DOHH2 (cell line): ENCODE data around the gene RPA1.
"Not testable (repeated sequence)": the region's sequence is repeated elsewhere in the genome, so short reads cannot be mapped to it uniquely, and the experiment has no call there.

Experiments used
- H3F3A ChIP-seq: fragments of 200-600 bp; sonication (generic), shearing (Covaris generic); 2 replicates; pipeline ENCODE4 v1.6.0; 2016; ENCODE audit warnings: antibody characterized with exemption, mild to moderate bottlenecking; ENCODE audit not compliant: control insufficient read depth, insufficient read depth
- H3K27ac ChIP-seq: fragments of 200-600 bp; sonication (generic); 2 replicates; pipeline ENCODE4 v1.5.1; 2014; ENCODE audit warnings: low read depth, mild to moderate bottlenecking, low read length, moderate library complexity
- H3K27me3 ChIP-seq: fragments of 200-600 bp; sonication (generic); 2 replicates; pipeline ENCODE4 v1.6.1; 2014; ENCODE audit warnings: mild to moderate bottlenecking, low read length, mixed read lengths; ENCODE audit not compliant: control insufficient read depth
- H3K36me3 ChIP-seq: fragments of 200-600 bp; sonication (generic); 2 replicates; pipeline ENCODE4 v1.6.1; 2014; ENCODE audit warnings: mild to moderate bottlenecking, low read length, moderate library complexity, mixed read lengths; ENCODE audit not compliant: control insufficient read depth
- H3K4me1 ChIP-seq: fragments of 200-600 bp; sonication (generic); 2 replicates; pipeline ENCODE4 v1.6.1; 2014; ENCODE audit warnings: mild to moderate bottlenecking, low read length, mixed read lengths; ENCODE audit not compliant: control insufficient read depth
- H3K4me2 ChIP-seq: fragments of 200-600 bp; sonication (generic); 2 replicates; pipeline ENCODE4 v1.6.0; 2014; ENCODE audit warnings: mild to moderate bottlenecking, low read length, moderate library complexity
- H3K4me3 ChIP-seq: fragments of 200-600 bp; sonication (generic); 2 replicates; pipeline ENCODE4 v1.5.1; 2014; ENCODE audit warnings: mild to moderate bottlenecking, low read length, mixed read lengths
- H3K79me2 ChIP-seq: fragments of 200-600 bp; sonication (generic); 2 replicates; pipeline ENCODE4 v1.6.1; 2014; ENCODE audit warnings: mild to moderate bottlenecking, low read length, mixed read lengths; ENCODE audit not compliant: control insufficient read depth
- H3K9me2 ChIP-seq: fragments of 200-600 bp; sonication (generic); replicated peaks from 2 replicates; pipeline ENCODE4 v1.6.1; 2014; ENCODE audit warnings: mild to moderate bottlenecking, low read length, mixed read lengths; ENCODE audit not compliant: control insufficient read depth
- H3K9me3 ChIP-seq: fragments of 200-600 bp; sonication (generic); 2 replicates; pipeline ENCODE4 v1.6.1; 2014; ENCODE audit warnings: antibody characterized with exemption, low read length, mixed read lengths; ENCODE audit not compliant: control insufficient read depth, insufficient read depth
- H4K20me1 ChIP-seq: fragments of 200-600 bp; sonication (generic); 2 replicates; pipeline ENCODE4 v1.6.0; 2014; ENCODE audit warnings: low read depth, mild to moderate bottlenecking, antibody characterized with exemption, low read length, moderate library complexity; ENCODE audit not compliant: control insufficient read depth, insufficient read depth
- EZH2phosphoT487 ChIP-seq: fragments of 200-600 bp; sonication (generic); IDR thresholded peaks from 2 replicates; pipeline ENCODE4 v1.6.1; 2017; ENCODE audit warnings: borderline replicate concordance, mild to moderate bottlenecking, antibody characterized with exemption, low read length, moderate library complexity, mixed read lengths
- TF ChIP-seq, protein P1 (sequence below): fragments of 200-600 bp; sonication (generic); IDR thresholded peaks from one replicate; pipeline ENCODE4 v1.5.1; 2014; ENCODE audit warnings: antibody characterized with exemption, mild to moderate bottlenecking, low read depth, low read length; ENCODE audit not compliant: poor library complexity, severe bottlenecking

The RPA1 gene

DNA sequence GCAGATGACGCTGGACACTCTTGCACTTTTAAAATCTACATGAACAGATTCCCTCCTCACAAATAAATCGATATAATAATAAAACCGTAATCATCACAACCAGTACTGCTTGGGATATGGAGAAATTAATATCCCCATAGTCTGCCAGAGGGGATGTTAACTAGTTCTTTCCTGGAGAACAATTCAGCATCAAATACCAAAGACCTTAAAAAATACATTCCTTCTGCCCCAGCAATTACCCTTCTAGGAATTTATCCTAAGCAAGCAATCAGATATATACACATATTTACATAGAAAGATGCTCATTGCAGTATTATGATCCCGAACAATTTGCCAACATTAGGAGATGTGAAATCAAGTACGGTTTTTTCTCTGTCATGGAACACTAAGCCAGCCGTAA lies 21.9 kb upstream of the RPA1 start:
- Histone ChIP-seq H3K4me2 (no peak overlapping the region), H3K36me3 (peaks cover 64% of the 10 kb centered on the region), H3K9me2 (no peaks in the 10 kb centered on the region), H3K9me3 (no peaks in the 10 kb centered on the region), H3K4me1 (no peaks in the 10 kb centered on the region), H3K27me3 (no peaks in the 10 kb centered on the region), H3K4me3 (no peak overlapping the region), H3F3A (no peaks in the 10 kb centered on the region), H3K79me2 (peaks cover 20% of the 10 kb centered on the region), H3K27ac (no peak overlapping the region), H4K20me1 (no peaks in the 10 kb centered on the region)
- TF ChIP-seq EZH2phosphoT487: no peak
- TF ChIP-seq, protein P1, sequence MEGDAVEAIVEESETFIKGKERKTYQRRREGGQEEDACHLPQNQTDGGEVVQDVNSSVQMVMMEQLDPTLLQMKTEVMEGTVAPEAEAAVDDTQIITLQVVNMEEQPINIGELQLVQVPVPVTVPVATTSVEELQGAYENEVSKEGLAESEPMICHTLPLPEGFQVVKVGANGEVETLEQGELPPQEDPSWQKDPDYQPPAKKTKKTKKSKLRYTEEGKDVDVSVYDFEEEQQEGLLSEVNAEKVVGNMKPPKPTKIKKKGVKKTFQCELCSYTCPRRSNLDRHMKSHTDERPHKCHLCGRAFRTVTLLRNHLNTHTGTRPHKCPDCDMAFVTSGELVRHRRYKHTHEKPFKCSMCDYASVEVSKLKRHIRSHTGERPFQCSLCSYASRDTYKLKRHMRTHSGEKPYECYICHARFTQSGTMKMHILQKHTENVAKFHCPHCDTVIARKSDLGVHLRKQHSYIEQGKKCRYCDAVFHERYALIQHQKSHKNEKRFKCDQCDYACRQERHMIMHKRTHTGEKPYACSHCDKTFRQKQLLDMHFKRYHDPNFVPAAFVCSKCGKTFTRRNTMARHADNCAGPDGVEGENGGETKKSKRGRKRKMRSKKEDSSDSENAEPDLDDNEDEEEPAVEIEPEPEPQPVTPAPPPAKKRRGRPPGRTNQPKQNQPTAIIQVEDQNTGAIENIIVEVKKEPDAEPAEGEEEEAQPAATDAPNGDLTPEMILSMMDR: no peak

DNA sequence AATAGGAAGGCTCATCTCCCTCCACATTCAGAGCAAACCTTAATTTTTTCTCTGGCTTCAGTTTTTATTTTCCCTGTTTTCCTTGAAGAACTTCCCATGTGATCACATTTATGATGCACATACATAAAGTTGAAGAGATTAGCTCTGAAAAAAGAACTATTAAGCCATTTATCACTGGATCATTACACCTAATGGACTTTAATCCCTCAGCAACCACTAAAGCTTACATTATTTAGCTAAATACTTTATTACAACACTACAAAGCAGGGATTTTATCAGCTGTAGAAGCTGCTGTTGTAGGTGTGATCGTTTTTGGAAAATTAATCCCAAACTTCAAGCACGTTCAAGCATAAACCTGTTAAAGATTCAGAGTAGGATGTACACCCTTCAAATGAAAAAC lies 21.2 kb upstream of the RPA1 start:
- H3K27ac ChIP-seq: no peak overlapping the region
- peaks cover 20% of the 10 kb centered on the region for H3K79me2 ChIP-seq
- TF ChIP-seq, protein P1: no peak
- no peak for TF ChIP-seq EZH2phosphoT487
- no peaks in the 10 kb centered on the region for H3K9me3 ChIP-seq
- no peaks in the 10 kb centered on the region for H3K9me2 ChIP-seq
- H3K4me1 ChIP-seq: no peaks in the 10 kb centered on the region
- no peak overlapping the region for H3K4me3 ChIP-seq
- H3F3A ChIP-seq: no peaks in the 10 kb centered on the region
- no peaks in the 10 kb centered on the region for H4K20me1 ChIP-seq
- no peak overlapping the region for H3K4me2 ChIP-seq
- H3K36me3 ChIP-seq: peaks cover 63% of the 10 kb centered on the region
- no peaks in the 10 kb centered on the region for H3K27me3 ChIP-seq

DNA sequence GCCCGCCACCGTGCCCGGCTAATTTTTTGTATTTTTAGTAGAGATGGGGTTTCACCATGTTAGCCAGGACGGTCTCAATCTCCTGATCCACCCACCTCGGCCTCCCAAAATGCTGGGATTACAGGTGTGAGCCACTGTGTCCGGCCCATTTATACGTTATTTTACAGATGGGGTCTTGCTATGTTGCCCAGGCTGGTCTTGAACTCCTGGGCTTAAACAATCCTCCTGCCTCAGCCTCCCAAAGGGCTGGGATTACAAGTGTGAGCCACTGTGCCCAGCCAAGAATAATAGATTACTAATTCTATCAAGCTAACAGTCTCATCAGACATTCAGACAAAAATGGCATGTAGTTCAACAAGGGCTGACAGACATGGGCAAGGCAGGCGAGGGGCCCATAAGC lies 20.0 kb upstream of the RPA1 start:
- Histone ChIP-seq H3K79me2 (peaks cover 20% of the 10 kb centered on the region), H3K36me3 (peaks cover 55% of the 10 kb centered on the region)
- H3K27me3 ChIP-seq, H3K4me2 ChIP-seq, H3K27ac ChIP-seq, H4K20me1 ChIP-seq, H3K4me1 ChIP-seq, H3K9me3 ChIP-seq, H3F3A ChIP-seq, H3K9me2 ChIP-seq, H3K4me3 ChIP-seq: not testable (repeated sequence)

DNA sequence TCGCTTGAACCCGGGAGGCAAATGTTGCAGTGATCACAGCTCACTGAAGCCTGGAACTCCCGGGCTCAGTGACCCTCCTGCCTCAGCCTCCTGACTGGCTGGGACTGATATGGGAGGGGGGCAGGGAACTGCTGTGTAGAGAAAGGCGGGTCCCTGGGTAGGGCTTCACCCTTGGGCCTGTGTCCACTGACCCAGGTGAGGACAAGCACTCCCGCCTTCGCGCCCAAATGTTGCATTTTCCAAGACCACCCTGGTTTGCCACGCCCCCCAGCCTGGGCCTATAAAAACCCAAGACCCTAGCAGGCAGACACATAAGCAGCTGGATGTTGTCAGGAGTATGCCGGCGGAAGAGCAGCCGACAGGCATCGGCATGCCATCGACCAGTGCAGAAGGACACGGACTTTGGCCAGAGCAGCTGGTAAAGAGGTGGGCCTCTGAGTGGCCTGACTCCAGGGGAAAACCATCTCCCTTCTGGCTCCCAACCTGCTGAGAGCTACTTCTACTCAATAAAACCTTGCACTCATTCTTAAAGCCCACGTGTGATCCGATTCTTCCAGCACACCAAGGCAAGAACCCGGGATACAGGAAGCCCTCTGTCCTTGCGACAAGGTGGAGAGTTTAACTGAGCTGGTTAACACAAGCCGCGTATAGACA lies 19.2 kb upstream of the RPA1 start:
- H3K9me3 ChIP-seq: no peaks in the 10 kb centered on the region
- peaks cover 53% of the 10 kb centered on the region for H3K36me3 ChIP-seq
- peaks cover 20% of the 10 kb centered on the region for H3K79me2 ChIP-seq
- no peaks in the 10 kb centered on the region for H3K27me3 ChIP-seq
- H3K4me2 ChIP-seq: no peak overlapping the region
- H3K27ac ChIP-seq: no peak overlapping the region
- H3K9me2 ChIP-seq: no peaks in the 10 kb centered on the region
- TF ChIP-seq, protein P1: no peak
- no peak for TF ChIP-seq EZH2phosphoT487
- no peaks in the 10 kb centered on the region for H3K4me1 ChIP-seq
- H3F3A ChIP-seq: no peaks in the 10 kb centered on the region
- no peaks in the 10 kb centered on the region for H4K20me1 ChIP-seq
- no peak overlapping the region for H3K4me3 ChIP-seq
